Measurements from ENCODE around the gene TCF3.

The TCF3 gene

DNA sequence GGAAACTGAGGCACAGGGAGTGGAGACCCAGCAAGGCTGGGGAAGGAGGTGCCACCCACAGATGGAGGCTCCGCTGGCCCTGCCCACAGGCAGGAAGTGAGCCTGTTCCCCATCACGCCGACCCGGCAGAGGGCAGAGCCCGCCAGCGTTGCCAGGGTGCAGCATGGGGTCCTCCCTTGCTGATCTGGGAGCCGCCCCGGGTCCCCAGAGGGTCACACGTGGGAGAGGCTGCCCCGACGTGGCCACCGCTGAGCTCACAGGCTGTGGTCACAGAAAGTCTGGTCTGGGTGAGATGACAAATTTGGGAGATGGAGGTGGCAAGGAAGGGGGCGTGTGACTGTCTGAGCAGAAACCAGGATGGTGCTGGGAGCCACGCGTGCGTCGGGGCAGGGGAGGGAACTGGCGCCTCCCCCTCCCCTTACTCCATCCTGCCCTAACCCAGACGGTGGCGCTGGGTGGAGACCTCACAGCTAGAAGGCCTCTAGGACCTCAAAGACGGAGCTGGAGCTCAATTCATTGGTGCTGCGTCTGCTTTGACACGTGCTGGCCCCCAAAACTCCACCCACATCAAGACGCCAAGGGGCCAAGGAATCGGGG is 92.0 kb downstream of the TCF3 start:
- no peak for DNase-seq (ENCODE audit: extremely low spot score)
- CTCF ChIA-PET = interaction anchor here (3.2 kb wide), 1 partner anchor 14 kb away, joined by 16 read pairs; no protein-coding TSS in a partner anchor
- TF ChIP-seq CTCF (IDR thresholded peaks at IDR 0.05; ENCODE audit: control extremely low read depth, extremely low read depth, low read depth, missing control alignments) = no peak
- POLR2A ChIA-PET = no interaction called here
